Stimulated activated CD4-positive, alpha-beta T cell treated with anti-CD3 and anti-CD28 coated beads, Interleukin-1b, Interleukin-23, amount 100 ng/mL, for 48 hours (primary cell): Measurements from ENCODE around the gene IQSEC1.

Source experiments
- DNase-seq: peaks from one replicate; pipeline ENCODE4 v3.0.0-alpha.2; 2020

IQSEC1 gene

GRCh38 chr3:12995389-12996180, 77.6 kb downstream of the IQSEC1 start:
- no peak for DNase-seq

- peak; percentile 85 for DNase-seq
These were observed 78.4 kb downstream of the IQSEC1 start for GRCh38 chr3:12994607-12995388.

GRCh38 chr3:12994357-12994606, 78.9 kb downstream of the IQSEC1 start:
- no peak for DNase-seq

- DNase-seq: no peak
These were observed 79.5 kb downstream of the IQSEC1 start for GRCh38 chr3:12993517-12994356.

GRCh38 chr3:12992629-12993516, 80.4 kb downstream of the IQSEC1 start:
- DNase-seq: no peak

- no peak for DNase-seq
These were observed 81.4 kb downstream of the IQSEC1 start for GRCh38 chr3:12991861-12992281.

GRCh38 chr3:12991481-12991837, 81.8 kb downstream of the IQSEC1 start:
- no peak for DNase-seq

GRCh38 chr3:12990781-12991480, 82.3 kb downstream of the IQSEC1 start:
- DNase-seq: no peak

- no peak for DNase-seq
These were observed 82.9 kb downstream of the IQSEC1 start for GRCh38 chr3:12990306-12990705.

GRCh38 chr3:12988728-12989454, 84.3 kb downstream of the IQSEC1 start:
- no peak for DNase-seq

- DNase-seq: no peak
These were observed 85.6 kb downstream of the IQSEC1 start for GRCh38 chr3:12987602-12988001.

GRCh38 chr3:12986986-12987385, 86.2 kb downstream of the IQSEC1 start:
- no peak for DNase-seq

GRCh38 chr3:12986521-12986920, 86.7 kb downstream of the IQSEC1 start:
- no peak for DNase-seq

- DNase-seq: no peak
These were observed 87.2 kb downstream of the IQSEC1 start for GRCh38 chr3:12986031-12986430.

- DNase-seq: no peak
These were observed 88.1 kb downstream of the IQSEC1 start for GRCh38 chr3:12985148-12985547.

GRCh38 chr3:12984023-12984823, 89.0 kb downstream of the IQSEC1 start:
- DNase-seq: peak; percentile 65

GRCh38 chr3:12983319-12983718, 89.9 kb downstream of the IQSEC1 start:
- no peak for DNase-seq

- DNase-seq: no peak
These were observed 90.6 kb downstream of the IQSEC1 start for GRCh38 chr3:12982619-12983101.

- DNase-seq: no peak
These were observed 91.6 kb downstream of the IQSEC1 start for GRCh38 chr3:12981306-12982275.
